ENCODE measurements around the gene CCL13.

Gene CCL13

DNA sequence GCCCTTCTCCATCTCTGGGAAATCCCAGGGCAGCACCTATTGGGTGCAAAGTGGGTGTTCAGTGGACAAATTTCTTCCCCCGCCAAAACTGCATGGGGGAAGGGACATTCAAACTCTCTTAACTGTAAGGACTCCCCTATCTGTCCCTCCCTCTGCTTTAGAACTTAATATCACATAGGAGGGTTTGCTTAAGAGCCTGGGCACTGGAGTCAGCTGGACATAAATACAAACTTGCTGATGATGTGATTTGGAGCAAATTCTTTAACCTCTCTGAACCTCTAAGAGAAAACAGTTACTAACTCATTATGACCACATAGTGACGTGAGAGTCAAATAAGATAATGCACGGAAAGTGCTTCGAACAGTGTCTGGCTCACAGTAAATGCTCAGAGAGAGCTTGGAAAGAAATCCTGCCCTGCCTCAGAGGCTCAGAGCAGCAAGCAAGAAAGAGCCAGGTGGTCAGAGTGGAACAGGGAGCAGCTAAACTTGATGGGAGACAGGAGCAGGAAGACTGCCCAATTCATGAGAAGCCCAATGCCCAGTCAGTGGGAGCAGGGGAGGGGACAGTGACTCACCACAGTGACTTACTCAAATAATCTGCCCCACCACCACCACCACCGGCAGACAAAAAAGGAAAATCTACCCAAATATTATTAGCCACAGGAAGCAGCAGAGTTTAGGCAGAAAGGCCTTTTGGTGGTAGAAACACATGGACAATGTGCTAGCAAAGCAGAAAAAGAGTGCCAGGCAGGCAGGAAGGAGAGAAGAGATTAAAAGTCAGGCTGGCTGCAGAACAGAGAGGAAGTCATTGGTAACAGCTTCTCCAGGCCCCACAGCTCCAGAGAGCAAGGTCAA is 30.6 kb downstream of the CCL13 start:
- no peak for DNase-seq

DNA sequence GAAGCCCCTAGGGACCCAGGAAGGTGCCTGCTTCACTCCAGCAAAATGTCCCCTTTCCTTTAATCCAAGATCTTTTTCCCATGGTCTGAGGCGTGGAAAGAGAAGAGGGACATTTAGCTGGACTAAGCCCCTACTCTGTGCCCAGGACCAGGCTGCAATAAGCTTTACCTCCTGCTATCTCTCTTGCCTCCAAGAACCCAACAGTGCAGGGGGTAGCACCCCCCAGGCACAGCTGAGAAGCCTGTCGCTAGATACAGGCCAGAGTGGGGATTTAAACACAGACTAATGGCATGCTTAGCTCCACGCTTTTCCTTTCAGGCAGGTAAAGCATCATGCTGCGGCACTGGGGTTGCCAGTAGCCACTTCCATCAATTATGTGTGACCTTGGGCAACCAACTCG is 31.3 kb downstream of the CCL13 start:
- no peak for DNase-seq

DNA sequence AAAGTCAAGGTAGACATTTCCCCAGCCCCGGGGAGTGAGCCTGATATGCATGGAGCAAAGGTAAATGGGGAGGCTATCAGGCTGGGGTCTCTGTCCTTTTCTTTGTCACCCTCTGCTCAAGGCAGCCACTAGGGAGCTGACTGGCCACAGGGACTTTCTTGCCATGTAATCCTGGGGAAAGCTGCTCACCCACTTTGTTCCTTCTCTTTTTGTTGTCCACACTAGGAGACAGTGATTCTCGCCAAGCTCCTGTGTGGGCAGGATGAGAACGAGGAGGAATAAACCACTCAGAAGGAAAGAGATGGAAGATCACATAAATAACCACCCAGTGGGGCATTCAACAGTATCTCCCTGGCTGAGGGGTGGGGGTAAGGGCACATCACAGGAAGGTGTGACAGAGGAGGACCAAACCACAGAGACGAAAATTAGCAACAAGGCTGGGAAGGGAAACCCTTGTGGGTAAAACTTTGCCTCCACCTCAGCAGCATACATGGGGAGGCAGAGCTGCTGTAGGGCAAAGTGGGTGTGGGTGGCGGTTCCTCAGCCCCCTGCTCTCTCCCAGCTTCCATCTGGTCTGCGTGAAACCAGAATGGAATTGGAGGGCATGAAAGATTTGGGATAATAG is 33.0 kb downstream of the CCL13 start:
- no peak for DNase-seq

DNA sequence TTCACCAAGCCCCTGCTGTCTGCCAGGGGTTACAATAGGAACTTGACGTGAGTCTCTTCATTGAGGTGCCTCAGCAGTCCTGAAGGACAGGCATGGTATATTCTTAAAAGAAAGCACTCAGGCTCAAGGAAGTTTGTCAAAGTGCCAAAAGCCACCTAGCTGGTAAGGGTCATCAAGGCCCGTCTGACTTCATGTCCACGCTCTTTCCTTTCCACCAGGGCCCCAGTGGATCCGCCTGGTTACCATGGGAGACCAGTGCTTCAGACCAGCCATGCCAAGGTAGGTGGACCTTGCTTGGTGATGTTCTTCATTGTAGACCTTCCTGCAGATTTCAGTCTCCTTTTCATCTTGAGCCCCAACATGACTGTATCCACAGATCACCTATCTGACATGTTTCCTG is 34.4 kb downstream of the CCL13 start:
- DNase-seq: no peak

DNA sequence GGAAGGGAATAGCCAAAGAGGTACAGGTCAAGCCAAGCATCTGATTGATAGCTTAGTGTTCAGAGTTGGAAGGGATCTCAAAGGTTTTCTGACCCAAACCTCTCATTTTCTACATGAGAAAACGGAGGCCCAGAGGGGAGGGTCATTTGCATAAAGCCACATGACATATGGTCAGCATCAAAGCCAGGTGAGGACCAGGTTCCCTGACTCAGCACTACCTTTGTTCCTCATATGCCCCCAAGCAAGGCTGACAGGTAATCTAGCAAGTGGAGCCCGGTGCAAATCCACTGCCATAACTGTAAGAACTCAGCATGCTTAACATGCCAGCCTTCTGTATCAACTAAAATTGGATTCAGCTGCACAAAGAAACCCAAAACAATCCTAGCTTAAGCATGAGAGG is 35.0 kb downstream of the CCL13 start:
- DNase-seq: no peak

DNA sequence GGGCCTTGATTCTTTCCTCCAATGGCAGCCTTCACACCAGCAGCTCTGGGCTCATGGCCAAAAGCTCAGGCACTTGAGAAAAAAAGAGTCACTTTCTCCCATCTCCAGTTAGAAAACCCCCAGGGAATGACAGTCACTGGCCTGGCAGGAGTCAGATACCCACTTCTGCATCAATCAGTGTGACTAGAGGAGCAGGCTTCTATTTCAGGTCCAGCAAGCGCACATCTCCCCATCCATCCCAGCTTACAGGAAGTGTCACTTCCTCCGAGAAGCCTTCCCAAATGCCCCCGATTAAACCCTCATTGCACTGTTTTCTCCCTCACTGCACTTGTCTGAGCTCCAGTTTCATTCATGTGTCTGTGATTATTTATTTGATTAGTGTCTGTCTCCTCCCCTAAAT is 37.1 kb downstream of the CCL13 start:
- DNase-seq: no peak

DNA sequence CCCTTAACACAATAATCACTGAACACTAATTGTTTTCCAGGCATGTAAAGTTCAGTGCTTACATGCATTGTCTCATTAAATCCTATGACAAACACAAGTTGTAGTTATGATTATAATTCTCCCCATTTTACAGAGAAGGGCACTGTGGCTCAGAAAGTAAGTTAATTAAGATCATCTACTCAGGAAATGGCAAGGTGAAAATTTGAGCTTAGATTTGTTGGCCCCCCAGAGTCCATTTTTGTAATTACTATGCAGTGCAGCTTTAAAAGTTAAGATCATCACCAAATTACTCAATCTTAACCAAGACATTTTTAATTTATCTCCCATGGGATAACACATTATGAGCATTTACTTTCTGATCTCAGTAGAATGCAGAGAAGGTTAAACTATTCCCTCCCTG is 41.0 kb downstream of the CCL13 start:
- DNase-seq: no peak

DNA sequence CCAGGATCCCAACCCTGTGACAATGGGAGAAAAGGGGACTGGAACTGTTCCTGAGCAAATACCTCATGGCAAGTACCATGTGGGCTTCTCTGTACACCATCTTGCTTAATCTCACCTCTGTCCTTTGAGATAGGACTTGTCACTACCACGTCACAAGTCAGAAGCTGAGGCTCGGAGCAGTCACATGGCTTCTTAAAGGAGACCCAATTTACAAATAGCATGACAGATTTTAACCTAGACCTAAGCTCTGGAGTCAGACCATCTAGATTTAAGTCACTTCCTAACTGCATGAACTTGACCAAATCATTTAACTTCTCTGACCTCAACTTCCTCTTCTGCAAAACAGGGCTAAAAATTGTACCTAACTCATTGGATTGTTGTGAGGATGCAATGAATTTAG is 42.7 kb downstream of the CCL13 start:
- no peak for DNase-seq

DNA sequence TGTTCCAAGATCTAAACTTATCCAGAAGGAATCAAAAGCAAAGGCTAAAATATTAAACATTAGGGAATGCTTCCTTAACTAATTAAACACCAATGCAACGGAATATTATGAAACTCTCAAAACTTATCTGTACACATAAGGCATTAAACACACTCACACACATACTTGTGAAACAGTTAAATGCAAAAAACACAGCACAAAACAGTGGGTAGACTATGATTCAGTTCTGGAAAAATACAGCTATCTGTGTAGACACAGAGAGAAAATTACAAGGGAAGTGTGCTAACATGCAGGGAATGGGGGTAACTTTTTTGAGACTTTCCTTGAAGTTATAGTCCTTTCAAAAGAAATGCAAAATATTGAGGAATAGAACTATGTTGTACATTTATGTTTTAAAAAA is 43.4 kb downstream of the CCL13 start:
- DNase-seq: no peak

DNA sequence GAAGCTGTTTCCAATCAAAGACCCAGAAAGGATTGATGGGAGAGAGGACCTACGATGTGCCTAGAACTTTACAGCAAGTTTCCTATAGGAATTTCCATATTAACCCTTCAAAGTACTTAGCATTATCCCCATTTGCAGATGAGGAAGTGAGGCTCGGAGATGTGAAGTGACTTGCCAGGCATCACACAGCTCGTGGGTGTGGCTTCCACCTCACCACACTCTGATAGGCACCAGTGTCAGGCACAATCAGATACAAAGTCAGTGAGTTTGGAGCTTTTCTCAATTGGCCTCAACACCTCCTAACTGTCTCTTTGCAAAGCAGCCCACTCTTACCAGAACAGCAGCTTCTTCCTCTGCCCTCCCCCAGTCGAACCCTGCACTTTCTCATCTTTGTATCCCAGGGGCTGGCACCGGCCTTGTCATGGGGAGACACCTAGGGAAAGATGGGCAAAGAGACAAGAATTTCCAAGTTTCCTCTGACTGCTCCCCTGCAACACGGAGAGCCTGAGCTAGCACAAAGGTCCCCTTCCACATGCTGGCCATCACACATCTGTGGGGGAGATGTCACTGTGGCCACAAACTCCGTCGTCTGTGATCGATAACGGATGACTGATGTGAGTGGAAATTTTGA is 44.1 kb downstream of the CCL13 start:
- DNase-seq: no peak

DNA sequence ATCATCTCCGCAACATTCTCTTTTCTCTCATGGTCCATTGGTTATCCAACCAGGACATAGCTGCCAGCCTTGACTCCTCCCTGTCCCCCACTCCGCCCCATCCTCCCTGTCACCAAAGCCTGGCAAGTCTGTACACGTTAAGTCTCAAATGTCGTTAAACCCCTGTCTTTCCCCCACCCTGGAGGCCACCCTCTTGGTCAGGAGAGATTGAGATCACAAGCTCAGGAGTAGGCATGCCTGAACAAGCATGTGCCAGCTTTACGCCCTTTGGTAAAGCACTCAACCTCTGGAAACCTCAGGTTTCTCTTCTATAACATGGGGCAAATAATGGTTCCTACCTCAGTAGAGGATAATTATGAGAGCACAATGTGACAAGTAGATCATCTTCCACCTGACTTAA is 44.9 kb downstream of the CCL13 start:
- DNase-seq: no peak

DNA sequence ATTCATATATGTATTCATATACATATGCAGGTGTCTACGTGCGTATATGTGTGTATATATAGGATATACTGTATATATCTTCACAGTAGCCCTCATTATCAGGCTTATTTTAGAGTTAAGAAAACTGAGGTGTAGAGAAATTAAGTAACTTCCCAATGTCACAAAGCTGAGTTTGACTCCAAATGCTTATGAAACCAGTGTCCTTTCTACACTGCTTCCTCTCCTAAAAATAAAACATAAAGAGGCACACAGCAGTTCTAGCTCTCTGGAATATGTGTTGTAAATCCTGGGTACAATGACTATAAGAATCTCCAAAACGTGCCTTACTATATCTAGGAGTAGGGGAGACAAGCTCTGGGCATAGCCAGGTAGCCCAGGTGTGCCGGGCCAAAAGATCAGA is 46.7 kb downstream of the CCL13 start:
- no peak for DNase-seq

DNA sequence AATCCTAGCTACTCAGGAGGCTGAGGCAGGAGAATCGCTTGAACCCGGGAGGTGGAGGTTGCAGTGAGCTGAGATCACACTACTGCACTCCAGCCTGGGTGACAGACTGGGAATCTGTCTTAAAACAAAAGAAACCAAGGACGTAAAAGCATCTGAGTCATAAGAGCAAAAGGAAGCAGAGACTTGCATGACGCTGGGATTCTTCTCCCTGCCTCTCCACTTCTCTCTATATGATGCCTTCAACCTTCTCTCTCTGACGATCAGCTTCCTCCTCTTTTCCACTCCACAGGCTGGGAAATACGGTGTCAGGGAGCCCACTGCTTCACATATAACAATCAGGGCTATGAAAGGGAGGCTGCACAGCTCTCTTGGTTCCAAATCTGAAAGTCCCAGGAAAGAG is 49.9 kb downstream of the CCL13 start:
- no peak for DNase-seq
